ENCODE measurements around the gene ANO1.

DNA sequence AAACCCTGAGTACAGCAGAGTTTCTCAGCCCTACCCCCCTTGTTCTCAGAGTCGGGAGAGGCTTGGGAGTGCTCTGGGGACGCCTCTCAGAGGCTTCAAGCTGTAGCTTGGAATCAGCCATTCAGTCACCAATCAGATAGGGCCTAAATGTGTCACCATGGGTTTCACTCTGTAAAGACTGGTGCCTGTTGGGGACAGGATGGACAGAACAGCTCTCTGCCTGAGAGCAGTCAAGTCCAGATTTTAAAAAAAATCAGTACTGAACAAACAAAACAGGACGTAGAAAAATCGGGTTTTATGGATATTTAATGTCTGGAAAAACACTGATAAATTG lies 126.3 kb downstream of the ANO1 start:
- no peak for TF ChIP-seq POLR2A (IDR thresholded peaks at IDR 0.05)
- TF ChIP-seq CTCF (IDR thresholded peaks at IDR 0.05) = no peak

Measured in Peyer's patch (tissue), 4 donors.